ENCODE measurements around the gene GIPC1.

Gene GIPC1

GRCh38 chr19:14473073-14473977, 22.6 kb downstream of the GIPC1 start:
- TF ChIP-seq CTCF (IDR thresholded peaks at IDR 0.05) (peak; percentile 21; the same call in 1 of the 2 replicates), ZFX (IDR thresholded peaks at IDR 0.05; ENCODE audit: borderline replicate concordance) (no peak)

DNA sequence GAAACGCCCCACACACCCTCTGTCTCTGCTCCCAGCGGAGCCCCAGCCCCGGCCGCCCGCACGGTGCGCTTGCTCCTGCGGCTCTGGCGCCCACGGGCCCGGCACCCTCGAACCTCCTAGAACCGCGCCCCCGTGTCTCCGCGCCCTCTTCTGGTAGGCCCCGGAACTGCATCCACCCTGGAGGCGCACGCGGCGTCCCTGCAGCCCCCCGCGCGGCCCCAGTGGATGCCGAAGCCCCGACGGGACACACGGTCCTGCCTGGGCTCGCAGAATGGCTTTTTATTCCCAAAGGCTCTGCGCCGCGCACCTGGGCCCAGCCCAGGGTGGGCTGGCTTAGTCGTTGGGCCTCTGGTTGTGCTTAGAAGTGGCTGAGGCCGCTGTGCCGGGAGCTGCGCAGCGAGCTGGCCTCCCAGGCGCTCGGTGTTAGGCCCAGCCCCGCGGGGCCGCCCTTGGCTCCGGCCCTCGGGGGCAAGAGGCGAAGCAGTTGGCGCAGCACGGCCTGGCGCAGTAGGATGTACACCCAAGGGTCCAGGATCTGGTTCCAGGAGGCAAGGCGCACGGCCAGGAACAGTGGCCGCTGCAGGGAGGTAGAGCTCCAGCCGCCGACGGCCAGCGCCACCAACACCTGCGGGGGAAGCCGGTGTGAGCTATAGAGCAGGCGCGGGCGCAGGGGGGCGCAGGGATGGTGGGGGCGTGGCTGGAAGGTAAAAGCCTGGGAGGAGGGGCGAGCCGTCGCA, 23.6 kb downstream of the GIPC1 start:
- no peak for TF ChIP-seq ZFX (IDR thresholded peaks at IDR 0.05; ENCODE audit: borderline replicate concordance)
- TF ChIP-seq CTCF (IDR thresholded peaks at IDR 0.05) = peak; percentile 97
- H3K27ac ChIP-seq = peak overlapping the region; percentile 56

More at GRCh38 chr19:14473073-14473977, 22.6 kb downstream of the GIPC1 start:
- no peak overlapping the region; the same call in 1 of the 2 replicates for H3K27ac ChIP-seq

DNA sequence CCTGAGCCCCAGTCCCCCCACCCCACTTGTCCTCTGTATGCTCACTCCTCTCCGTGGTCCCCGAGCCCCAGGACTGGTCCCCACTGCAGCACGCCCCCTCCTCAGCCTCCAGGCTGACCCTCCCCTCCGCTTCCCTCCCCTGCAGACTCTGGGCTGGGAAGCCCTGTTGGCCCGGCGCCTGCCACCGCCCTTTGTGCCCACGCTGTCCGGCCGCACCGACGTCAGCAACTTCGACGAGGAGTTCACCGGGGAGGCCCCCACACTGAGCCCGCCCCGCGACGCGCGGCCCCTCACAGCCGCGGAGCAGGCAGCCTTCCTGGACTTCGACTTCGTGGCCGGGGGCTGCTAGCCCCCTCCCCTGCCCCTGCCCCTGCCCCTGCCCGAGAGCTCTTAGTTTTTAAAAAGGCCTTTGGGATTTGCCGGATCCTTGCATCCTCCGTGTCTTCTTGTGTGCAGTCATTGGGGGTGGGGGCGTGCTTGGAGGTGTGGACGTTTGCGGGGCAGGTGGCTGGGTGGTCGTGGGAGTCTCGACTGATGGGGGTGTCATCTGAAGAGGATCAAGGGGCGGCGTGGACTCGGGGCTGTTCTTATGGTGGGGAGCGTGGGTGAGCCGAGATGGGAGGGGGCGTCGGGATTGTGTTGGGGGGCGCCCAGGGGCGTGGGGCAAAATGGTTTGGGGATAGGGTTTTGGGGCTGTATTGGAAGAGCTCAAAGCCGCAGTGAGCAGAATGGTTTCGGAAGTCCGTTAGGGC, 24.3 kb downstream of the GIPC1 start:
- no peak overlapping the region for H3K27ac ChIP-seq
- TF ChIP-seq ZFX (IDR thresholded peaks at IDR 0.05; ENCODE audit: borderline replicate concordance) = no peak
- no peak for TF ChIP-seq CTCF (IDR thresholded peaks at IDR 0.05)

- TF ChIP-seq ZFX (IDR thresholded peaks at IDR 0.05; ENCODE audit: borderline replicate concordance) (no peak), CTCF (IDR thresholded peaks at IDR 0.05) (no peak)
- H3K27ac ChIP-seq = no peak overlapping the region
Observed at GRCh38 chr19:14470031-14470876, 25.7 kb downstream of the GIPC1 start.

GRCh38 chr19:14467816-14468215, 28.1 kb downstream of the GIPC1 start:
- H3K27ac ChIP-seq = no peak overlapping the region
- TF ChIP-seq ZFX (IDR thresholded peaks at IDR 0.05; ENCODE audit: borderline replicate concordance) (no peak), CTCF (IDR thresholded peaks at IDR 0.05) (no peak)

GRCh38 chr19:14467391-14467790, 28.5 kb downstream of the GIPC1 start:
- H3K27ac ChIP-seq = no peak overlapping the region
- TF ChIP-seq CTCF (IDR thresholded peaks at IDR 0.05) = no peak
- TF ChIP-seq ZFX (IDR thresholded peaks at IDR 0.05; ENCODE audit: borderline replicate concordance) = no peak

Measured in 22Rv1 (cell line).